ENCODE measurements around the gene GRM3. TPM values are rescaled to one million over a fixed set of nuclear protein-coding genes. Genes with fewer than 3 reads are reported as not detected.

Gene GRM3
- total and polyA plus RNA-seq, 2 donors (not counting 3 experiments of a cell fraction or from before 2014, with no cell fraction given), result not detected

DNA sequence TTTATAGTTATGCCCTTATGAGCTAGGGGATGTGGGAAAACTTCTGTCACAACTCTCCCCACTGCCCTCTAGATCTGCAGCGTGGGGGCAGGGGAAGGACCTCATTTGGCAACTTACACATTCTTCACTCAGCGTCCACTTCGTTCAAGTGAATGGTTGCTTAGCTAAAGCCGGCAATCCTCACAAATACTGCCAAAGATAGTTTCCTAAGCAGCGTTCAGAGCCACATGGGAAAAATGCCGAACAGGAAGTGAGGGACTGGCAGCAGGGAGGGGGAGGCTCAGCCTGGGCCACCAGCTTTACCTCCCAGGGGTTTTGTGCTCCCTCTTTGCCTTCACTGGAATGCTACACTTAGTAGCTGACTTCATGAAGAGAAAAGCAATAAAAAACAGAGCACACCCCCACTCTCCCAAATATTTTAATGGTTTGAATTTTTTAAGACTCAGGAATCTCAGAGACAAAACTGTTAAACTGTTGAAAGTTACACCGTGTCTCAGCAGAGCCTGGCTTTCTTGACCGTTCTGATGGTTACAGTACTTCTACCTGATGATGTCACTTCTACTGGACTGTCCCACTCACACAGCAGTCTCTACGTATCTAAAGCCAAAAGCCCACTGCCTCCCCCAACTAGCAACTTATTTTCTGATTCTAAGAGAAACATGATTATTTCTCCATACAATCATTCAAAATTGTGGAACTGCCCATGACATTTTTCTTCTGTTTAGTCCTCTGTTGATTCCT lies 10.4 kb downstream of the GRM3 start:
- FAIRE-seq (no peak), DNase-seq (ENCODE audit: low read depth, low spot score) (no peak)
- H3K36me3 ChIP-seq (ENCODE audit: control insufficient read depth in 2 of 2, extremely low read depth in 1 of 2, insufficient read depth in 2 of 2, low read length in 2 of 2), result no peaks in the 10 kb centered on the region
- no peak overlapping the region for H2AFZ ChIP-seq (ENCODE audit: low read depth, low read length)
- ChIA-PET POLR2A (no interaction called here), CTCF (no interaction called here)
- TF ChIP-seq MAX (IDR thresholded peaks at IDR 0.05; ENCODE audit: insufficient read depth, insufficient read length), result no peak
- TF ChIP-seq JUN (IDR thresholded peaks at IDR 0.05; ENCODE audit: borderline replicate concordance, insufficient read depth, insufficient read length, low read depth), result no peak
- no peak for TF ChIP-seq POLR2AphosphoS5 (IDR thresholded peaks at IDR 0.05; ENCODE audit: insufficient read depth, low read depth, low read length)
- TF ChIP-seq, protein P1, sequence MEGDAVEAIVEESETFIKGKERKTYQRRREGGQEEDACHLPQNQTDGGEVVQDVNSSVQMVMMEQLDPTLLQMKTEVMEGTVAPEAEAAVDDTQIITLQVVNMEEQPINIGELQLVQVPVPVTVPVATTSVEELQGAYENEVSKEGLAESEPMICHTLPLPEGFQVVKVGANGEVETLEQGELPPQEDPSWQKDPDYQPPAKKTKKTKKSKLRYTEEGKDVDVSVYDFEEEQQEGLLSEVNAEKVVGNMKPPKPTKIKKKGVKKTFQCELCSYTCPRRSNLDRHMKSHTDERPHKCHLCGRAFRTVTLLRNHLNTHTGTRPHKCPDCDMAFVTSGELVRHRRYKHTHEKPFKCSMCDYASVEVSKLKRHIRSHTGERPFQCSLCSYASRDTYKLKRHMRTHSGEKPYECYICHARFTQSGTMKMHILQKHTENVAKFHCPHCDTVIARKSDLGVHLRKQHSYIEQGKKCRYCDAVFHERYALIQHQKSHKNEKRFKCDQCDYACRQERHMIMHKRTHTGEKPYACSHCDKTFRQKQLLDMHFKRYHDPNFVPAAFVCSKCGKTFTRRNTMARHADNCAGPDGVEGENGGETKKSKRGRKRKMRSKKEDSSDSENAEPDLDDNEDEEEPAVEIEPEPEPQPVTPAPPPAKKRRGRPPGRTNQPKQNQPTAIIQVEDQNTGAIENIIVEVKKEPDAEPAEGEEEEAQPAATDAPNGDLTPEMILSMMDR (IDR thresholded peaks at IDR 0.05; ENCODE audit: extremely low read depth in 1 of 2, insufficient read depth in 1 of 2, low read depth in 1 of 2, low read length in 2 of 2), result no peak
- TF ChIP-seq FOS (IDR thresholded peaks at IDR 0.05; ENCODE audit: borderline replicate concordance, insufficient read depth, low read length), result no peak
- no peak for TF ChIP-seq POLR2A (IDR thresholded peaks at IDR 0.05; ENCODE audit: low read depth, low read length)
- TF ChIP-seq MYC (IDR thresholded peaks at IDR 0.05; ENCODE audit: low read depth, low read length), result no peak
- TF ChIP-seq EZH2 (IDR thresholded peaks at IDR 0.05; ENCODE audit: borderline replicate concordance, low read depth, low read length, severe bottlenecking), result no peak
- no peak for TF ChIP-seq GATA2 (IDR thresholded peaks at IDR 0.05; ENCODE audit: insufficient read depth, insufficient read length, low read depth, low read length)
- H3K4me2 ChIP-seq (ENCODE audit: insufficient read depth, low read length), result no peak overlapping the region
- no peaks in the 10 kb centered on the region for H3K27me3 ChIP-seq (ENCODE audit: control insufficient read depth in 2 of 2, insufficient read depth in 2 of 2, low read length in 2 of 2)
- H3K9me1 ChIP-seq (replicated peaks; ENCODE audit: control insufficient read depth, extremely low read depth, insufficient read depth, low read length), result no peaks in the 10 kb centered on the region
- intact Hi-C loops (cut with micrococcal nuclease) (no loop called here), dilution Hi-C loops (cut with MboI; ENCODE audit: extremely low pct_ligation_motif_present, low sequenced_read_pairs) (no loop called here)
- H3K27ac ChIP-seq (ENCODE audit: insufficient read depth, low read depth, low read length), result no peak overlapping the region
- no peak overlapping the region for H3K4me3 ChIP-seq (replicated peaks in 1 of 3; ENCODE audit: insufficient read depth in 1 of 3, low read depth in 1 of 3, low read length in 3 of 3)
- H3K9ac ChIP-seq (replicated peaks; ENCODE audit: extremely low read depth, insufficient read depth, low read length), result no peak overlapping the region
- H4K20me1 ChIP-seq (replicated peaks; ENCODE audit: control insufficient read depth, extremely low read depth, insufficient read depth, low read length), result no peaks in the 10 kb centered on the region
- no peaks in the 10 kb centered on the region for H3K4me1 ChIP-seq (ENCODE audit: control insufficient read depth, extremely low read depth, insufficient read depth, low read length)
- no peaks in the 10 kb centered on the region for H3K9me3 ChIP-seq (replicated peaks; ENCODE audit: control insufficient read depth, insufficient read depth, low read length)
- BruUV-seq (replicated peaks), result no TSS peak
- no peaks in the 10 kb centered on the region for H3K79me2 ChIP-seq (ENCODE audit: control insufficient read depth, insufficient read depth, low read length)
